Gastrocnemius medialis (tissue), 4 donors: Measurements from ENCODE around the gene CCDC192.

Experiments used
- CTCF ChIP-seq, 5 experiments: fragments of 450-650 bp in 3 of 5; fragments of 200-600 bp in 2 of 5; sonication (generic) in 2 of 5; IDR thresholded peaks in 4 of 5; conservative IDR thresholded peaks in 1 of 5; 1 replicate in 4 of 5; 2 replicates in 1 of 5; pipeline ENCODE4 v1.5.1; 2016 to 2019; ENCODE audit warnings: antibody characterized with exemption in 5 of 5, mild to moderate bottlenecking in 3 of 5, moderate library complexity in 3 of 5
- POLR2A ChIP-seq, 2 donors: fragments of 450-650 bp; IDR thresholded peaks; one replicate each; pipeline ENCODE4 v1.6.1; 2017; ENCODE audit warnings: antibody characterized with exemption in 2 of 2, mild to moderate bottlenecking in 2 of 2, moderate library complexity in 2 of 2

- TF ChIP-seq POLR2A (IDR thresholded peaks at IDR 0.05) (no peak), CTCF (IDR thresholded peaks at IDR 0.05 in 4 of 5, conservative IDR thresholded peaks at IDR 0.05 in 1 of 5) (no peak)
Observed at GRCh38 chr5:127772531-127772930, 69.3 kb downstream of the CCDC192 start.
